CD1c-positive myeloid dendritic cell (primary cell): ENCODE data around the gene PDK2.
A peak's percentile ranks its signal among the peaks of the same experiment; 100 is the strongest.

Experiments used
- DNase-seq: peaks from one replicate; pipeline ENCODE4 v3.0.0-alpha.2; 2016; ENCODE audit errors: extremely low spot score

PDK2 gene

DNA sequence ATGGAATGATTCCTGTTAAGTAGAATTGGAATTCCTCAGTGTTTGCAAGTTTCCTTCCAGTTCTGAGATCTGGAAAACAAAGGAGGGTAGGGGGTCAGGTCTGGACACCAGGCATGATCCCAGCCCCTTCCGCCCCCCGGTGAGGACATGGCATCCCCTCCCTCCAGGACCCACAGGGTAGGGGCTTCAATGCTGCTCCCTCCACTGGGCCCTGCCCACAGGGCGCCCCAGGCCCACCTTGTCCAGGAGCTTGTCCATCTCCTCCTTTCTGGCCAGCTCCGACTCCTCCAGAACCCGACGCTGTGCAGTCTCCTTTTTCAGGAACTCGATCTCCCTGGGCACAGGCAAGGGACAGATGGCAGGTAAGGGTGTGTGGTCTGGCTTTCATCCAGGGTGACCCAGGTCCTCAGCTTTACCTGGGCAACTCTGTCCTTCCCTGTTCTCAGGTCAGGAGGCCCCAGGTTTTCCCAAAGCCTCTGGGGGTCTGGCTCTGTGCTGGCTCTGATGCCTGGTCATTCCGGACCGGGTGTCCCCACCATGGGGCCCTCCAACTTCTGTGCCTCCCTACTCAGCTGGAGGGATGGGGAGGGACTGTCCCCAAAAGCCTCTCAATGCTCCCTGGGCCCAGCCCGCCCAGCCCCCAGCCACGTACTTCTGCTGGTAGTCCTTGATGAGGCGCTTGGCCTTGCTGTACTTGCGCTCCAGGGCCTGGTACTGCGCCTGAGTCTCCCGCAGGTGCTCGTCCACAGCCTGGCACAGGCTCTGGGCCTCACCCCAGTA lies 40.4 kb downstream of the PDK2 start:
- DNase-seq, result no peak

GRCh38 chr17:50136096-50136687 lies 41.0 kb downstream of the PDK2 start:
- no peak for DNase-seq

- DNase-seq, result peak; percentile 44
Observed at GRCh38 chr17:50137042-50137441, 41.9 kb downstream of the PDK2 start.

DNA sequence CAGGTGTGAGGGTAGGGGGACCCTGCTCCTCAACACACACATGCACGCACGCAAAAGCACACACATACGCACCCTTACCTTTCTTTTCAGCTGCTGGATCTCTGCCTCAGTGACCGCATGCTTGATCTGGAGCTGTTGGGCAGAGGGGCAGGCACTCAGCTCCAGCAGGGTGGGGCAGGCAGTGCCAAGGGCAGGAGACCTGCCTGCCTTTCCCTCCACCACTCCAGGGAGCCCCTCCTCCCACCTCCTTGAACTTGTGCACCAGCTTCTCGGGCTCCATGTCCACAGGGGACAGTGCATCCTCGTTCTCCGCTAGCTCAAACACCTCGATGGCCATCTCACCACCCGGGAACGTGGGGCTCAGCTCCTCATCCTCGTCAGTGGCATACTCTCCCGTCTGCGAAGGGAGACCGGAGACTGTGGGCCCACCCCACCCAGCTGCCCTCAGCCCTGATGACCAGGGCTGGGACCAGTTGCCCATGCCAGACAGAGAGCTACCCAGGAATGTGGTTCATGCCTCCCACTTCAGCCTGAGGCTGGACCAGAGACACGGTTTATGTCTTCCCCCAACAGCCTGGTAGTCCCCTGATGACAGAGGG lies 44.1 kb downstream of the PDK2 start:
- no peak for DNase-seq

- DNase-seq, result peak; percentile 76
Observed at GRCh38 chr17:50139950-50140885, 45.1 kb downstream of the PDK2 start.

GRCh38 chr17:50141026-50141744 lies 46.0 kb downstream of the PDK2 start:
- no peak for DNase-seq

DNA sequence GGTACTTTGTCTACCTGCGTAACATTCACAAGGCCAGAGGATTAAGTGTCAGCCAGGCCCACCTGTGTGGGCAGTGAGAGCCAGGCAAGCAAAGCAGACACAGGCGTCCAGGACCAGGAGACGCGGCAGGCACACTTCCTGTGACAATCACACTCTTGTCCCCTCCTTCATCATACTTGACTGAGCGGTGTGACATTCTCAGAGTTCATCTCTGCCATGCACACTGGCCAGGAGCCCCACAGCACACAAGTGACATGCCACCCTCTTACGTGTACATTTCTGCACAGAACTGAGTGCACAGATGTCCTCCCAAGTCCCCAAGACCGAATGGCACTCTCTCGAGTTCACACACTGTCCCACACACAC lies 46.6 kb downstream of the PDK2 start:
- DNase-seq, result no peak

DNA sequence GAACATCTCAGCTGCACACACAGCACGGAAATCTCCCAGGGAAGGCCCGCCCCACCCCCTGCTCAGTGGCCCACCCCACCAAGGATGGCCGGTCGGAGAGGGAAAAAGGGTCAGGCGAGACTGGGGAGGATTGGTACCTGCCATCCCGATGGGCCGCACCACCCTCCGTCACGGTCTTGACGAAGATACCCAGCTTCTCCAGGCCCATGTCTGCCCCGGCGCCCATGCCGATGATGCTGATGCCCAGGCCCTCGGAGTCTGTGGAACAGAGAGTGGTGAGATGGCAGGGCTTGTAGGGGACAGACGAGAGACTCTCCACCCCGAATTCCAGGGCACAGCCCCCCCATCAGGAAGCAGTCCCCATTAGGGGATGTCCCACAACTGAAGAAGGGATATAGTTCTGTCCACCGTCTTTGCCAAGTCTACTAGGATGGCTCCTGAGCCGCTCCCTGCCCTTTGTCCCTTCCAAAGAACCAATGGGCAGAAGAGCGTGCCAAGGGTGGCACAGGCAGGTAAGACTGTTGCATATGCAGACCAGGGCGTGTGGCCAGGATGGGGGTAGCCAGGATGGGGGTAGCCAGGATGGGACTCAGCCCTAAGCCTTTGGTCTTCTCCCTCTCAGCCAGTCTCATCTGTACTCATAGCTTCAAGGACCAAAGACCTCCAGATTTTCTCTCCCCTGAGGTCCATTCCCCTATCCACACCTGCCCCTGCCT lies 48.5 kb downstream of the PDK2 start:
- DNase-seq, result no peak

DNA sequence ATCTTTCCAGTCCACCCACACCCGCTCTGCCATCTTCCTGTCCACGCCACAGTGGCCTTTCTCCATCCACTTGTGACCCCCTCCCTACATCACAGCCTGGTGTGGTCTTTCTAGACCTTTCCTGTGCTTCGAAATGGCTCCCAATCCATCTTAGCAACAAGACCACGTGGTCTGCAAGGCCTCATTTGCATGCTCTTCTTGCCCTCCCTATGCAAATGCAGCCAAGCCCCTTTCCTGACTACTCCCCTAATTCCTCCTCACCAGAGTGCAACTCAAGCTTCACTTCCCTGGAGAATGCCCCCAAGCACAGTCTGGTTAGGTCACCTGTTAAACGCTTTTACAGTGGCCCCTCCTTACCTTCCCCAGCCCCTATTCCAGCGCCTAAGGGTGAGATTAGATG lies 49.2 kb downstream of the PDK2 start:
- no peak for DNase-seq

- no peak for DNase-seq
Observed at GRCh38 chr17:50144845-50145531, 49.8 kb downstream of the PDK2 start.

DNA sequence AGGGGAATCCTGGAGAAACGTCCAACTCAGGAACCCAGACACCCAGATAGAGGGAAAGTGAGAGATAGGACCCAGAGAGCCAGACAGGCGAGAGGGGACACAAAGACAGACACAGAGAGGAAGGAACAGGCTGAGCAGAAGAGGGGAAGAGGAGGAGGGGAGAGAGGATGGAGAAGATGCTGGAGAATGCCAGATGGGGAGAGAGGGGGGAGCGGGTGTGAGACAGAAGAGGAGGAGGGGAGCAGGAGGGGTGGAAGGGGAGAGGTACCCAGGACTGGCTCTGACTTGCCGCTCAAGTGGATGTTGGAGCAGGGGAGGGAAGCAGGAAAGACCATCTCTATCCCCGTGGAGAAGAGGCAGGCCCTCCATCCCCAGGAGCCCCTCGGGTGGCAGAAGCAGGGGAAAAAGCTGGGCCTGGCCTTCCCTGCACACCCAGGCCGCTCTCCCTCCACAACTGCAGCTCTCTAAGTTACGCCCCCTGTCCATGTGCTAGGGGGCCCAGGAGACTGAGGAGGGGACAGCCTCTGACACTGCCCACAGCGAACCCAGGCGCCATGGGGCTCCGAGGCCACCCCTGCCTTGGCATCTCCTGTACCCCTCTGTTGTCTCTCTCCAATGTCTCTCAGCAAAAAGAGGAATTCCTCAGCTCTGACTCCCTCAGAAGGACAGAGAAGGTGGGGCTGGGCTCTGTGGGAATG lies 50.5 kb downstream of the PDK2 start:
- DNase-seq, result no peak

DNA sequence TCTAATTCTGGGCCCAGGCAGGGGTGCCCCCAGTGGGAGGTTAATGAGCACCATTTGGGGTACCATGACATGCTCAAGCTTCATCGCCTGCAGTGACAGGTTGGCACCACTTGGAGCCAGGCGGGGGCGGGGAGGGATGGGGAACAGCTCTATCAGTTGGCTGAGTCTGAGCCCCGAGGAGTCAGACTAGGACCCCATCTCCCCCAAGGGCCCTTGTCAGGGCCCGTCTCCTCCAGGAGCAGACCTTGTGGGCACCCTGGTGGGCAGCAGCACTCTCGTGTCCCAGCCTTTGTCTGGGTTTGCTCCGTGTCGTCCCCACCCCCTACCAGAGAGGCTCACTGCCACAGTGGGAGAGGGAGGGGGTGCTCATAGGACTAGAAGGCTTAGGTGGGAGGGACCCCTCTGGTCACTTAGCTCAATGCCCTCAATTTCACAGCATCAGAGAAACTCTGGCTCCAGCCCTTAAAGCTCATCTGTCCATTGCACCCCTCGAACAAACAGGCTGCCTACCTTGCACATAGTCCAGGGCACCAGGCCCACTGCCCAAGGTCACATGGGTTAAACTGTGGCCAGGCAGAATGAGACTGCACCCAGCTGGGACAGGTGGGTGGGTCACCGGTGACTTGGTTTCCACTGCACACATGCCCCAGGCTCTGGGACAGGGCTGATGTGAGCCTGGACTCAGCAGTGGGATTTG lies 51.2 kb downstream of the PDK2 start:
- DNase-seq, result no peak

GRCh38 chr17:50146927-50147665 lies 51.9 kb downstream of the PDK2 start:
- DNase-seq, result no peak

GRCh38 chr17:50147841-50148225 lies 52.7 kb downstream of the PDK2 start:
- no peak for DNase-seq

DNA sequence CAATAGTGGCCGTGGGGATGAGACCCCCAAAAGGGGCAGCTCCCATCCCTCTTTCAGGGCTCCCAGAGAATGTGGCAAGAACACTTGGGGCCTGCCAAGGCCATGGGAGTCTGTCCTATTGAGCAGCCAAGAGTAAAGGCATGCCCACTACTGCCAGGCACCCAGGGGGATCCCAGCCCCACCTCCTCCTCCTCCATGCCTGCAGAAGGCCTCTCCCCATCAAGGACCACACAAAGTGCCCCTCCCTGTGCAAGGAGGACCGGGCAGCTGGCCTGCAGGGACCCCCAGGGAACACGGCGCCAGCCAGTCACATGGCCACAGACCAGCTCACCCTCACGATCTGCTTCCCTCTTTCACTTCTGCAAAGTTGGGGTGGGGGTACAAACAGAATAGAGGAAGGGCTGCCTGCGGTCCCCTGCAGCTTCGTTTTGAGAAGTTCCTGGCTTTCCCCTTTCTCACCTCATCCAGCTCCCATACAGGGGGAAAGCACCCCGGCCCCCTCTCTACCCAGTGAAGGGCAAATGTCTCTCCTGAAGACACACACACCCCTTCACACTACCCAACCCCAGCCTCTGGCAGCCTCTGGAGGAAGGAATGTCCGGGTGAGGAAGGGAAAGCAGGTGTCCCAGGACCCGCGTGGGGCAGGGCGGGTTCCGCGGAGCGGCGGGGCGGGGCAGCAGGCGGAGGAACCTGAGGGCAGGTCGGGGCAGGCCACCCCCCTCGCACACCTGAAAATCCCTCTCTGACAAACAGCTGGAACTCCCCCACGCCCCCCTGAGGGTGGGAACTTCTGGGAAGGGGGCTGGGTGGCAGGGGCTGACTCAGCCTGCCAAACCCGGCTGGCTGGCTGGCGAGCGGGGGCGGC lies 53.3 kb downstream of the PDK2 start:
- DNase-seq, result peak; percentile 94

DNA sequence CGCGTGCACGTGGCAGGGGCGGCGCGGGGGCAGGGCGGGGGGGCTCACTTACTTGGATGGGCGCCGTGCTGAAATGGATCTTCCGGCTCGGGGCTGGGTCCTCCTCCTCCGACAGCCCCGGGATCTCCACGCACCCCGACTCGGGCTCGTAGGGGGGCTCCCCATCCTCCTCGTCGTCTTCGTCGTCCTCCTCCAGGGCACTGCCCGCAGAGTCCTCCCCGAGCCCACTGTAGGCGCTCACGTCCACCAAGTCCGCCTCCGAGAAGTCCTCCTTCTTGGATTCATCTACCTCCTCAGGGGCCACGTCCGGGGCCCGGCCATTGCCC lies 53.9 kb downstream of the PDK2 start:
- DNase-seq, result no peak
